Psoas muscle (tissue), 8 donors: ENCODE measurements around the gene RBMS3. TPM values are rescaled to one million over a fixed set of nuclear protein-coding genes. Genes with fewer than 3 reads are reported as not detected.

Experiments used
- ATAC-seq, 4 donors: fragments of 200-7000 bp; cut with Tn5 transposase; one replicate each; pipeline ENCODE4 v1.9.1; 2020; ENCODE audit warnings: moderate library complexity in 3 of 4, mild to moderate bottlenecking in 2 of 4
- DNase-seq, 2 donors: peaks; one replicate each; pipeline ENCODE4 v3.0.0-alpha.2; 2020
- H3K27ac ChIP-seq: fragments of 200-600 bp; one replicate; pipeline ENCODE4 v1.8.0; 2022
- H3K27me3 ChIP-seq, 3 donors: fragments of 200-600 bp in 1 of 3; one replicate each; pipeline versions ENCODE4 v1.6.1 to v1.8.0; 2013 to 2022; ENCODE audit warnings: low read length in 2 of 3, mild to moderate bottlenecking in 2 of 3, moderate library complexity in 1 of 3; ENCODE audit not compliant: insufficient read depth in 3 of 3
- H3K36me3 ChIP-seq, 2 donors: fragments of 200-600 bp in 1 of 2; one replicate each; pipeline versions ENCODE4 v1.6.1 to v1.8.0; 2013 to 2022; ENCODE audit warnings: low read depth in 1 of 2, mild to moderate bottlenecking in 1 of 2, moderate library complexity in 1 of 2; ENCODE audit not compliant: insufficient read depth in 1 of 2
- H3K4me1 ChIP-seq: fragments of 200-600 bp; one replicate; pipeline ENCODE4 v1.8.0; 2022
- H3K4me3 ChIP-seq: fragments of 200-600 bp; one replicate; pipeline ENCODE4 v1.8.0; 2022; ENCODE audit warnings: mild to moderate bottlenecking
- H3K9me3 ChIP-seq: fragments of 200-600 bp; one replicate; pipeline ENCODE4 v1.8.0; 2022
- WGBS, 3 donors: extraction: QIAGEN DNeasy Blood & Tissue Kit; methylation state at CpG; one replicate each; pipeline versions ENCODE4 v1.1.6 to v1.1.7; 2013; 5-methylcytosine and 5-hydroxymethylcytosine counted together
- intact Hi-C, 2 donors: fragments of 100-400 bp; cut with DNase I; formaldehyde crosslinking; loops; one replicate each; pipeline versions ENCODE4 v1.11.0 to v1.14.2; 2022
- polyA plus RNA-seq, 3 donors: library from polyadenylated mRNA; stranded (reverse); fragments of 200-250 nt; gene quantifications; one replicate each; pipeline ENCODE4 v1.2.3, GENCODE V29; 2013
- total RNA-seq, 4 donors: library from RNA; stranded (reverse); fragmentation: NEBNext Ultra II Directional in 2 of 4; extraction: Animal tissue kit (Norgen Biotek cat#: 25700) in 2 of 4; gene quantifications; one replicate each; pipeline versions ENCODE4 v1.2.1 to v1.2.4, GENCODE V29; 2021 to 2023
- TF ChIP-seq, protein P1 (sequence below): fragments of 200-600 bp; IDR thresholded peaks from one replicate; pipeline ENCODE4 v1.8.0; 2022; ENCODE audit warnings: antibody characterized with exemption
- donor health status: healthy with polysubstance abuse.
- donor health status: DM: no; HTN: no; CAD: no; lungs with moderate emphysema.
- donor health status: Bipolar disorder and iron deficiency.
- donor health status: healthy.
- donor health status: DM: yes; HTN: yes; CAD: no.
- donor health status: DM: no; HTN: no; CAD: no.
- donor health status: DM: no; HTN: no; CAD: no.
- donor health status: DM: yes; HTN: yes; CAD: no.

Gene RBMS3
- total and polyA plus RNA-seq, 7 donors, result 3.8 to 34.5 (median 23.5) TPM

DNA sequence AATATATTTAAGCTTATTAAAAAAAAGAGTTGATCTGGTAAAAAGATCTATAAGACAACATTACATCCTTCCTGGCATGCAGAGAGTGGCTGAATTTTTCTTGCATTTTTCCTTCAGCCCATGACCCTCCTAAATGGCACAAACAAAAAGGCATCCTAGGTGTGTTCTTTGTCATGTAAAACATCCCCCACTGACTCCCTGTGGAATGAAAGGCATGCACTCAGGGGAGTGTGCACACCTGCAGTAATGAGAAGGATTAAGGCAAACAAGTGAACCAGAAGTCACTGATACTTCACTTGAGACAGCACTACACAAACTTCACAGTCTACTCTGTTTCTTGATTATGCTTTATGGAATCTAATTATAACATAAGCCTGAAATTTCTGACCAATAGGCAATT is 195.0 kb downstream of the RBMS3 start:
- intact Hi-C loops, result no loop called here
- TF ChIP-seq, protein P1, sequence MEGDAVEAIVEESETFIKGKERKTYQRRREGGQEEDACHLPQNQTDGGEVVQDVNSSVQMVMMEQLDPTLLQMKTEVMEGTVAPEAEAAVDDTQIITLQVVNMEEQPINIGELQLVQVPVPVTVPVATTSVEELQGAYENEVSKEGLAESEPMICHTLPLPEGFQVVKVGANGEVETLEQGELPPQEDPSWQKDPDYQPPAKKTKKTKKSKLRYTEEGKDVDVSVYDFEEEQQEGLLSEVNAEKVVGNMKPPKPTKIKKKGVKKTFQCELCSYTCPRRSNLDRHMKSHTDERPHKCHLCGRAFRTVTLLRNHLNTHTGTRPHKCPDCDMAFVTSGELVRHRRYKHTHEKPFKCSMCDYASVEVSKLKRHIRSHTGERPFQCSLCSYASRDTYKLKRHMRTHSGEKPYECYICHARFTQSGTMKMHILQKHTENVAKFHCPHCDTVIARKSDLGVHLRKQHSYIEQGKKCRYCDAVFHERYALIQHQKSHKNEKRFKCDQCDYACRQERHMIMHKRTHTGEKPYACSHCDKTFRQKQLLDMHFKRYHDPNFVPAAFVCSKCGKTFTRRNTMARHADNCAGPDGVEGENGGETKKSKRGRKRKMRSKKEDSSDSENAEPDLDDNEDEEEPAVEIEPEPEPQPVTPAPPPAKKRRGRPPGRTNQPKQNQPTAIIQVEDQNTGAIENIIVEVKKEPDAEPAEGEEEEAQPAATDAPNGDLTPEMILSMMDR, result no peak
- no peak overlapping the region for H3K27ac ChIP-seq
- no peaks in the 10 kb centered on the region for H3K27me3 ChIP-seq
- no peak for DNase-seq
- H3K9me3 ChIP-seq, result no peaks in the 10 kb centered on the region
- H3K4me1 ChIP-seq, result peaks cover 8% of the 10 kb centered on the region
- no peaks in the 10 kb centered on the region for H3K36me3 ChIP-seq
- no peak overlapping the region for H3K4me3 ChIP-seq
- ATAC-seq, result no peak

DNA sequence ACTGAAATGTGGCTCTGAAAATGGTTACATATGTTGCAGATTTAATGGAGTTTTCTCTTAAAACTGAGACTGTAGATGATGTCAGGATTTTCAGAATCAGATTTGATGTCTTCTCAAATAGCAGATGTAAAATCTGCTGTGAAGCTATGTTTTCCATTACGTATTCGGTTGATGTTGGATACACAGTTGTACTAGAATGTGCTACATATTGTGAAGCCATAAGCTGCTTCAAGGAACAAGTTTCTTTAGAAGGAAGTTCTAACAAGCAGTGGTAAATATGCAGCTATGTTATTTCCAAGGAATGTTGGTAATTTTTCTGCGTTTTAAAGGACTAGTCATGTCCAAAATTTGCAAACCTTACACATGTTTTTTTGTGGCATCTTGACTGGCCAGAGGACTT is 197.7 kb downstream of the RBMS3 start:
- TF ChIP-seq, protein P1, result no peak
- no peak for DNase-seq
- H3K27ac ChIP-seq, result no peak overlapping the region
- ATAC-seq, result no peak
- H3K36me3 ChIP-seq, result no peaks in the 10 kb centered on the region
- intact Hi-C loops, result no loop called here
- no peak overlapping the region for H3K4me3 ChIP-seq
- H3K9me3 ChIP-seq, result no peaks in the 10 kb centered on the region
- H3K27me3 ChIP-seq, result no peaks in the 10 kb centered on the region
- 82 to 89% (median 85%) methylated on average over 3 of the region's 3 CpGs for WGBS, 3 donors
- H3K4me1 ChIP-seq, result peaks cover 8% of the 10 kb centered on the region

DNA sequence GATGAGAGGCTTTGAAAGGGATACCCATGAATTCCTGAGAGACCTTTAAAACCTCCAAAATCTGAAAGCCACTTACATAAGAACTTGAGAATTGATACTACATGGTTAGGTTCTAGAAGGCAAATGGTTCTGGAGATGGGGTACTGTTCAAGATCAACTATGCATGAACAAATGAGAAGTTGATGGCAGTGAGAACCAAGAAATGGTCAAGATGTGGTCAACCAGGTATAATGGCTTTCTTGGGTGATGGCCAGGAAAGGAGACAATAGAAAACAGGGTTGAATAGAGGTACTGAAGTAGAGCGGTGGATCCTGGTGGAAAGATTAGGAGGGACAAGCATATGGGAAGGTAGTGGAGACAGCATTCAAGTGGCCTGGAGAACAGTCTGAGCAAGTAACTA is 200.4 kb downstream of the RBMS3 start:
- WGBS, 3 donors, result 27 to 100% (median 97%) methylated on average over 1 of the region's 1 CpG
- no peak overlapping the region for H3K4me3 ChIP-seq
- ATAC-seq (no peak), DNase-seq (no peak)
- peaks cover 12% of the 10 kb centered on the region for H3K4me1 ChIP-seq
- TF ChIP-seq, protein P1, result no peak
- no peaks in the 10 kb centered on the region for H3K27me3 ChIP-seq
- intact Hi-C loops, result no loop called here
- H3K27ac ChIP-seq, result no peak overlapping the region
- no peaks in the 10 kb centered on the region for H3K36me3 ChIP-seq
- H3K9me3 ChIP-seq, result no peaks in the 10 kb centered on the region

DNA sequence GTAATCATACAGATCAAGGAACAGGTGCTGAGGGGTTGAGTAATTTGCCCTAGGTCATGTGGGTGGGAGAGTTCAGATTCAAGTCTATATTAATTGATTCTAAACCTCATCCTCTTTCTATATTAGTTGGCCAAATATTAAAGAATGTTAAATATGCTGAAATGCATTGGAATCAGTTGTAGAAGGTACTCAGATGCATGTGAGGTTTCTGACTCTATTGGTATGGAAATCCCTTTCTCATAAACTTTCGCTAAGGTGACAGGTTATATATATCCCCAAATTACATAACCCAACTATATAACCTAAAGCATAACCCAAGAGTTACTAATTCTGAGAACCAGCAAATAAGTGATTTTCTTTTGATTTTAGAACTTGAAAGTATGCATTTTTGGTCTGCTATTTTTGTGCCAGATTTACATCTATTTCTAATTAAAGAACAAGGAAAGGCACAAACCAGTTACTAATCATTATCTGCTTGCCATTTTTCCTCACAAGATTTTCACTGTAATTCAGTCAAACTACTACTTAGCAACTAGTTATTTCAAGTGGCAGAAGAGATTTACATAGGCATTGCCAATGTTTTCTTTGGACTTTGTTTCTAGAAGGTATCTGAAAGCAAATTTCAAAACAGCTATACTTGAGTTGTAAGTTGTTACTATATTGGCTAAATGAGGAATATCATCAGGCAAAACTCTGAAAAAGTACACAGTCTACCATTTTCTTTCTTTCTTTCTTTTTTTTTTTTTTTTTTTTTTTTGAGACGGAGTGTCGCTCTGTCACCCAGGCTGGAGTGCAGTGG is 201.3 kb downstream of the RBMS3 start:
- DNase-seq, result no peak
- Histone ChIP-seq H3K36me3 (no peaks in the 10 kb centered on the region), H3K4me1 (peaks cover 18% of the 10 kb centered on the region), H3K4me3 (no peak overlapping the region), H3K27ac (no peak overlapping the region), H3K9me3 (no peaks in the 10 kb centered on the region), H3K27me3 (no peaks in the 10 kb centered on the region)
- TF ChIP-seq, protein P1, result no peak
- no peak for ATAC-seq
- intact Hi-C loops, result no loop called here
- WGBS, 3 donors, result 94 to 100% (median 98%) methylated on average over 1 to 3 of the region's 3 CpGs

DNA sequence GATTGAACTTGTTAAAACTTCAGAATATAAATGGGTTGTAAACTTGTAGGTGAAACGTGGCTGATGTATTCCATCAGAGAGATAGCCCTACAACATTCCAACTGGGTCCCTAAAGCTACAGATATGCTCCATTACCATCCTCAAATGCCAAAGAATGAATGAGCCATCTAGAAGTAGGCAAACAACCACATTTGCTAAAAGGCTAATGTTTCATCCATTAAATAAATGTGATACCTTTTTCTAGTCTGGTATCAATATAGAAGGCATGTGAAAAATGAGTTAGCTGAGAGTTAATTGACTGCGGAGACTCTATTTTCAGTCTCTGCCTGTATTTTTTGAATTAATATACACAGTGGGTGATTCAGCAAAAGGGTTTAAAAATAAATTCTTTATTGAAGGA is 203.8 kb downstream of the RBMS3 start:
- H3K4me1 ChIP-seq, result peaks cover 18% of the 10 kb centered on the region
- H3K27ac ChIP-seq, result no peak overlapping the region
- H3K36me3 ChIP-seq, result peaks cover 0 to 9% of the 10 kb centered on the region in 2 donors
- no peaks in the 10 kb centered on the region for H3K9me3 ChIP-seq
- intact Hi-C loops, result no loop called here
- TF ChIP-seq, protein P1, result no peak
- no peak overlapping the region for H3K4me3 ChIP-seq
- H3K27me3 ChIP-seq, result no peaks in the 10 kb centered on the region
- DNase-seq (no peak), ATAC-seq (no peak)
- 81 to 89% (median 89%) methylated on average over 2 of the region's 2 CpGs for WGBS, 3 donors
